ENCODE data around the gene TRA2B.
A peak's percentile ranks its signal among the peaks of the same experiment; 100 is the strongest.

Gene TRA2B

DNA sequence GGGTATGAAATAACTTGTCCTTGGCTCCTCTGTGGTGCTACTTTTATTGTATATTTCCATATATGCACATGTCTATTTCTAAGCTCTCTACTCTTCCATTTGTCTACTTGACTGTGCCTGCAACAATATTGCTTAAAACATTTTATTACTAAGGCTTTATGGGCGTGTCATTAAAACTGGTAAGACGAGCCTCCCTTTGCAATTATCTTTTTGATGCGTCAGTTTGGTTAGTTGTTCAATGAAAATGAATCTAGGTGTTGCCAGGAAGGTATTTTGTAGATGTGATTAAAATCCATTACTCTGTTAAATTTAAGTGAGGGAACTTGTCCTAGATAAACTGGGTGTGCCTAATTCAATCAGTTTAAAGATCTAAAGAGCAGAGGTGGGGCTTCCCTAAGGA is 12.9 kb upstream of the TRA2B start:
- DNase-seq (ENCODE audit: low spot score) = no peak

- DNase-seq (ENCODE audit: low spot score) = no peak
Measured at GRCh38 chr3:185949515-185949914, 11.7 kb upstream of the TRA2B start.

DNA sequence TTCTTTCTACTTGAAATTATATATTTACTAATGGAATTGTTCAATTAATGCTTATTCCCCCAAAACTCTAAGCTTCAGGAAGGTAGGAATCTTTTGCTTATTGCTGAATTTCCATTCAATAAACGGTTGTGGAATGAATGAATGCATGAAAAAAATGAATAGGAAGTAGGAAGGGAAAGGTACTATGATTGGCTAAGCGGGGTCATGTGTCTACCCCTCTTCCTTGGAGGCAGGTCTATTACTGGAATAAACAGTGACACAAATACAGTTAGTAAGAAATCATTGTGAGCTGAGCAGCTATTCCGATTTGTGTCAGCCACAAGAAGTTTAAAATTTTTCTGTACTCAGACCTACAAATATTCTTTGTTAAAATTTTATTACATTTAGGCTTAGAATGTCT is 10.5 kb upstream of the TRA2B start:
- DNase-seq (ENCODE audit: low spot score) = no peak

GRCh38 chr3:185943760-185944106 is 5.9 kb upstream of the TRA2B start:
- DNase-seq (ENCODE audit: low spot score) = no peak

DNA sequence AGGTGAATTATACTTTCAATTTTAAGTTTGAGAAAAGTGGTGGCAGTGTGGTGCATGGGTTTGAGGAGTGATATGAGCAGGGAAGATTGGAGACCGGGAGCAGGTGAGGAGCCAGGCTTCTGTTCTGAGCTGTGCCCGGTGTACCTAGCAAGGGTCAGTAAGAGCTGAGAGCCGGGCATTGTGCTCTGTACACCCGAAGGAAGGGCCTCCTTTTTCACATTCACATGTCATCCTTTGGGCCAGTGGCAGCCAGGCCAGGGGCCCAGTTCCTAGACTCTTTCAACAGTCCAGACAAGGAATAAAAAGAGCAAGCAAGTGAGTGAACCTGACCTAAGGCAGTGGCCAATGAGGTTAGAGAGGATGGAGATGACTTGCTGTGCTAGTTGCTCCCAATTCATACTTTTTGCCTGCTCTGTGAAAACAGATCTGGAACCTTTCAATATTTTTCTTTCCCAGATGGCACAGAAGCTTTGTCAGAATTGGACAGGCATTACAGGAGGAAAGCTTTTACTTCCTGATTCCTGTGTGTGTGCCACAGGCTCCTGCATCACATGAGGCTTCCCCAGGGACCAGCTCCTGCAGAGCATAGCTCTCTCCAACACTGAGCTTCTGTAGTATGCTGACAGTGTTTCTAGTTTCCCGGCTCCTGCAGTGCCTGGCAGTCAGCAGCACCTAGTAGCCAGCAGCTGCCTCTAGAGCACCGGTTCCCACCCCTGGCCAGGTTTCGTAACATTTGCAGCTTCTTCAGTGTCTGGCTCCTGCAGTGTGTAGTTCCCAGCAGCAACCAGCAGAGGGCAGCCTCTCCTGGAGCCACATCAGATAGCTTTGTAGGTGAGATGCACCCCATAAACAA is 5.3 kb upstream of the TRA2B start:
- peak; percentile 87 for DNase-seq (ENCODE audit: low spot score)

GRCh38 chr3:185942396-185942795 is 4.6 kb upstream of the TRA2B start:
- DNase-seq (ENCODE audit: low spot score) = no peak

DNA sequence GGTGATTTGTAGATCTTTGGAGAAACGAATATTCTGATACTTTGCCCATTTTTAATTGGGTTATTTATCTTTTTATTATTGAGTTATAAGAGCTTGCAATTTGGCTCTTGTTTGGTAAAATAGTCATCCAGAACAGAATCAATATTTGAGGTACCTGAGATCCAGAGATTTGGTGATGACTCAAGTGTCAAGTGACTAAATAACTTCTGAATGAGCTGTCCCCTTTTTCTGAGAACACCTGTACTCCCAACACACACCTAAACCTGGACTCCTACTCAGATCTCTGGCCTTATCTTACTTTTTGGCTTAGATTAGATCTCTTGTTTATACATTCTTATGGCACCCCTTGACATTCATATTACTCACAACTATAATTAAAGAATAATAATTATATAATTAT is 3.1 kb upstream of the TRA2B start:
- no peak for DNase-seq (ENCODE audit: low spot score)

DNA sequence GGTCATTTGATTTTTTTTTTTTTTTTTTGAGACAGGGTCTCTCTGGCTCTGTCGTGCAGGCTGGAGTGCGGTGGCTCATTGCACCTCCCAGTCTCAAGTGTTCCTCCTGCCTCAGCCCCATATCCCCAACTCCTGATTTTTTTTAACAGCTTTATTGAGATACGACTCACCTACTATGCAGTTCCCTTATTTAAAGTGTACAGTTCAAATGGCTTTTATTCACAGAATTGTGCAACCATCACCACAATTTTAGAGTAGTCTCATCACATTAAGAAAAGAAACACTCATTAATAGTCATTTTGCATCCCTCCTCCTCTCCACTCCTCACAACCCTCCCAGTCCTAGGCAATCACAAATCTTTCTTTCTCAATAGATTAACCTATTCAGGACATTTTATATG is 1.9 kb upstream of the TRA2B start:
- DNase-seq (ENCODE audit: low spot score) = no peak

DNA sequence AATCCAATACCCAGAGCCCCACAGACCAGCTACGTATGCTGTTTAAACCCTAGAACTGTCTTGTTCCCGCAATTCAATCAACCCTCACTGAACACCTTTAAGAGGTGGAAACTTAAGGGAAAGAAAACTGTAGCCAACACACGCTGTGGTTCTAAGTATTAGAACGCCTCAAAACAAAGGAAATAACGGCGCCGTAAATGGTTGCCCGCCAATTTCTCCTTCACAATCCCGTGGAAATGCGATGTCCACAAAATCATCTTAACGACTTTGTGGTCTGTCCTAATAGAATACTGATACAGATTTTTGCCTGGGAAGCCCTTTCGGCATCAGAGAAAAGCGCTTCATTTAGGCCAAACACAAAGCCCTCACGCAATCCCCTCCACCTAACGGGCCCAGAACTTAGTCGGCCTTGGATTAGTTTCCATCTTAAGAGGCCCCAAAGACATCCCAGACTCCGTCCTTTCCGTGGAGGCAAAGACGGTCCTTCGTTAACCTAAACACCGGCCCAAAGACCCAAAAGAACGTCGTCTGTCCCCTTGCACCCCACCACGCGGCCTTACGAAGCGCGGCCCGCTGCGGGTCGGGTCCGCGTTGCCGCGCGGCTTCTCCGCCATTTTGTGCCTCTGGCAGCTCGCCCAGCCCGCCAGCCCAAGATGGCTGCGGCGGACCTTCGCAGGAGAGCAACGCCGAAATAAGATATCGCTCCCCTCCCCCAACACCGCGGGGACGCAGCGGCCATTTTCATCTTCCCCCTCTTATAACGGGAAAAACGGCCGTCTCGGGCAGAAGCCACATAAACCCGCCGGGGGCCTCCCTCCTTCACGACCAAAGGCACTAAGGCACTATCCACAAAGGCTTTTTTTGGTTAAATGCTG is 763 bp downstream of the TRA2B start:
- peak; percentile 82 for DNase-seq (ENCODE audit: low spot score)

- no peak for DNase-seq (ENCODE audit: low spot score)
Measured at GRCh38 chr3:185936273-185936629, 1.6 kb downstream of the TRA2B start.

DNA sequence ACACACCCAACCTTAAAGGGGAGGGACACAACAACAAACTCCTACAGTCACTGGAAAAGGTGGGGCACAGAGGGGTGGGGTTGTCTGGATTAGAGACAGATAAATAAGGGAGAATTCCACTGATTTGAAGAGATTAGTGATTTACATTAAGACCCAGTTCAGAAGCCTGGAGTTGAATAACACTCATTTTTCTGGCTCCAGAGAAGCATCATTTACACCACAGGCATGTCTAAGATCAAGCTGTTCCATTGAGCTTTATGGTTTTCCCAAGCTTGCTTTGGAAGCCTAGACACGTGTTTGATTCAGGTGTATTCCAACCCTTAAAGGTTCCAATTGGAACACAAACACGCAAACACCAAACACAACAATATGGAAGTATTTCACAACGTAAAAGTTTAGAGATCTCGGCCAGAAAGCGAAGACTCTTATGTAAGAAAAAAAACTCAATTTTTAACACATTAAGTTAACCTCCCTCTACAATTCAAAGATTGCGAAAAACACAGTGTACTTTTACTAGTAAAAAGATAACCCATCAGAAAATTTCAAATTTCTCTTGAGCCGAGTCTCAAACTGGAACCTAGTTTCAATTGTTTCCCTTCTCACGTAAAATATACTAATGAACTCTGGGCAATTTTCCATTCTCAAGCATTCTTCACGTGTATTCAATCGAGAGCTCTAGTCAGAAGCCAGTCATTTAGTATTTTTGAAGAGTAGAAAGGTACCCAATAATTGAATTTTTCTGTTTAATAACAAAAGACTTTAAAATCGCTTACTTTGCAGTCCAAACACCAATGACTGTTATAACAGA is 2.1 kb downstream of the TRA2B start:
- DNase-seq (ENCODE audit: low spot score) = no peak

DNA sequence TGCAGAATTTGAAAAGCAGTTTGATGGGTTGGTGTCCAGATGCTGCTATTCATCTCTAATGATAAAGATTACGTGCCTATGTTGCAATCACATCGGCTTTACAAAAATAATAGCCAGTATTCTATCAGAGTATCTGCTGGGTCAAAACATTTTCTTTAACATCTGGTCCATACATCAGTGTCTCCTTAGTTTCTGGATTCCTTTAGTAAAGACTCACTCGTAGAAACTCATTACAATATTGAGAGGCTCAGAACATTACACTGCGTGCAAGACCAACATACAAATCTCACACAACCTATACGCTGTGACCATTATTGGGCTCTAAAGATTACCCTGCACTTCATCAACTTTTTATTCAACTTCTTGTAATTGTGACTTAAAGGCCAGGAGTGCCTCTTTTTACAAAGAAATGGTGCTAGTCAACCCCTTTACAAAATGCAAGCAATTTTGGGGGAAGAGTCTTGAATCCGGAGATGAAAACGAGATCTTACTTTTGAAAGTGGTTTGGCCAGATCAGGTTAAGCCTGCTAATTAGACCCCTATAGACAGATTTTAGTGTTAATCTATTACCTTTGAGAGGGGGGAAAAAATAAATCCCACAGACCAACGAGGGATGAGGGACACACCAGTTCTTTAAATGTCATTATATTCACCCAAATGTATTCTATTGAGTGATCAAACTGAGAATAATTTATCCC is 2.9 kb downstream of the TRA2B start:
- no peak for DNase-seq (ENCODE audit: low spot score)

DNA sequence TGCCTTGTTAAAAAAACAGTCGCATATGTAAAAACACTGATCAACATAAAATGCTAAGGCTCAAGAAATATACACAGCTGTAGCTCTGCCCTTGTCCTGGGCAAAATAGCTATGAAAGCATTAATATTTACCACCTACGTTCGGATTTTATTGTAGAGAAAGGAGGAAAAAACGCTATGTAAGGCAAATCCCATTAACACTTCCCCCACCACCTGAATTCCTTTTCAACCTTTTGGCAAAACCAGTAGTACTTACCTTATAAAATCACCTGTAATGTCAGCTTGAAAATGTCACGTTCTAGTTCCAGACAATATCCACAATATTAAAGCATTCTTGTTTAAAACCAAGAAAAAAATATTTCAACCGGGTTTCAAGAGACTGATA is 3.6 kb downstream of the TRA2B start:
- DNase-seq (ENCODE audit: low spot score) = no peak

GRCh38 chr3:185933374-185934173 is 4.2 kb downstream of the TRA2B start:
- DNase-seq (ENCODE audit: low spot score) = no peak

GRCh38 chr3:185931777-185932612 is 5.8 kb downstream of the TRA2B start:
- no peak for DNase-seq (ENCODE audit: low spot score)

GRCh38 chr3:185930393-185931107 is 7.3 kb downstream of the TRA2B start:
- DNase-seq (ENCODE audit: low spot score) = no peak

GRCh38 chr3:185929192-185930151 is 8.3 kb downstream of the TRA2B start:
- no peak for DNase-seq (ENCODE audit: low spot score)

DNA sequence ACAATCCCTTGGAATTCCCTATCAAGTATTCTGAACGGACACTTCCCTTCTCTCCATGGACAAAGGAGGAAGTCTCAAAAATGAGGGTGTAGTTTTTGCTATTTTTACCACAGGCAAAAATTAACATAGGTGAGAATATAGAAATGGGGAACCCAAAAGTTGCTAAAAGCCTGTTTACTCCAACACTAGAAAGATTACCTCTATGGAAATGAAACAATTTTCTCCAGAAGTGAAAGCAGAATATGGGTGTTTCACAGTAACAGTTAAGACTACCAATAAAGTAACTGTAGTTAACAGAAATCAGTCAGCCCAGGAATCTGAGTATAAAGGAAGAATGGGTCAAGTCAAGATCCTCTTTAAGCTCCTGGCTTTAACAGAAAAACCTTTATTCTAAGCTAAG is 9.3 kb downstream of the TRA2B start:
- DNase-seq (ENCODE audit: low spot score) = no peak
